Upper lobe of right lung (tissue), 1 donor: ENCODE results near the gene TIGAR. TPM values are rescaled to one million over a fixed set of nuclear protein-coding genes. Genes with fewer than 3 reads are reported as not detected.
A peak's percentile ranks its signal among the peaks of the same experiment; 100 is the strongest.

Experiments
- ATAC-seq: fragments of 200-7000 bp; cut with Tn5 transposase; one replicate; pipeline ENCODE4 v1.9.1; 2020; ENCODE audit warnings: mild to moderate bottlenecking, moderate library complexity
- DNase-seq: peaks from one replicate; pipeline ENCODE4 v3.0.0-alpha.2; 2020
- H3K27ac ChIP-seq: fragments of 200-600 bp; one replicate; pipeline ENCODE4 v1.8.0; 2022
- H3K27me3 ChIP-seq: fragments of 200-600 bp; one replicate; pipeline ENCODE4 v1.8.0; 2022; ENCODE audit warnings: mild to moderate bottlenecking
- H3K36me3 ChIP-seq: fragments of 200-600 bp; one replicate; pipeline ENCODE4 v1.8.0; 2022
- H3K4me1 ChIP-seq: fragments of 200-600 bp; one replicate; pipeline ENCODE4 v1.8.0; 2022
- H3K4me3 ChIP-seq: fragments of 200-600 bp; one replicate; pipeline ENCODE4 v1.8.0; 2022; ENCODE audit warnings: mild to moderate bottlenecking
- H3K9me3 ChIP-seq: fragments of 200-600 bp; one replicate; pipeline ENCODE4 v1.8.0; 2022
- CTCF ChIP-seq: fragments of 200-600 bp; IDR thresholded peaks from one replicate; pipeline ENCODE4 v1.8.0; 2022; ENCODE audit warnings: antibody characterized with exemption
- intact Hi-C: fragments of 100-400 bp; cut with DNase I; formaldehyde crosslinking; loops from one replicate; pipeline ENCODE4 v1.11.0; 2022
- long read RNA-seq: library from polyadenylated mRNA; unstranded; transcript quantifications from one replicate; pipeline ENCODE4 v2.0.0, GENCODE V29; 2021
- total RNA-seq: library from RNA; stranded (reverse); fragmentation: NEBNext Ultra II Directional; extraction: Animal tissue kit (Norgen Biotek cat#: 25700); gene quantifications from one replicate; pipeline ENCODE4 v1.2.1, GENCODE V29; 2021
- donor health status: DM: no; HTN: yes; CAD: no; lungs with severe emphysema.

TIGAR gene
- total RNA-seq = 20.0 TPM
- long read RNA-seq, transcript TIGAR-201 (6 exons, 2,782 nt) = major isoform, 11 of 12 reads
- long read RNA-seq, partial matches to known transcripts = 0 of 12 reads
- long read RNA-seq, other reads (novel, unspliced or antisense) = 1 of 12 reads

GRCh38 chr12:4320853-4321701 lies at the start of gene TIGAR:
TIGAR (plus strand) TSS chr12:4321213; CDS start chr12:4321272, 59 bp downstream.
- no peaks in the 10 kb centered on the region for H3K36me3 ChIP-seq
- peak; percentile 99 for ATAC-seq
- intact Hi-C loops = no loop called here

GRCh38 chr12:4271717-4272423 lies 49.1 kb upstream of the TIGAR start:
- no peak for TF ChIP-seq CTCF
- peak; percentile 63 for ATAC-seq
- peak; percentile 82 for DNase-seq
- Histone ChIP-seq H3K36me3 (no peaks in the 10 kb centered on the region), H3K4me3 (peak overlapping the region; percentile 77), H3K27me3 (peaks cover 41% of the 10 kb centered on the region), H3K4me1 (peaks cover 42% of the 10 kb centered on the region), H3K9me3 (no peaks in the 10 kb centered on the region), H3K27ac (peak overlapping the region; percentile 64)
- intact Hi-C loops = loop anchor here (10.0 kb wide), 1 partner anchor 387 kb away; no protein-coding TSS in a partner anchor

More at GRCh38 chr12:4320853-4321701, at the start of gene TIGAR:
- Histone ChIP-seq H3K4me3 (peak within 1 kb of the TSS; percentile 83), H3K27me3 (no peaks in the 10 kb centered on the region), H3K4me1 (peaks cover 13% of the 10 kb centered on the region), H3K27ac (peak within 1 kb of the TSS; percentile 89), H3K9me3 (no peaks in the 10 kb centered on the region)
- DNase-seq = peak; percentile 98
- TF ChIP-seq CTCF = no peak

GRCh38 chr12:4272424-4273272 lies 48.4 kb upstream of the TIGAR start:
- Histone ChIP-seq H3K36me3 (no peaks in the 10 kb centered on the region), H3K27me3 (peaks cover 41% of the 10 kb centered on the region), H3K27ac (peak overlapping the region; percentile 64), H3K4me1 (peaks cover 49% of the 10 kb centered on the region), H3K9me3 (no peaks in the 10 kb centered on the region), H3K4me3 (peak overlapping the region; percentile 77)
- intact Hi-C loops = loop anchor here (10.0 kb wide), 1 partner anchor 388 kb away; no protein-coding TSS in a partner anchor
- peak; percentile 76 for DNase-seq
- ATAC-seq = peak; percentile 0
- TF ChIP-seq CTCF = no peak

- no peak for TF ChIP-seq CTCF
- Histone ChIP-seq H3K9me3 (no peaks in the 10 kb centered on the region), H3K27me3 (peaks cover 41% of the 10 kb centered on the region), H3K27ac (peak overlapping the region; percentile 64), H3K4me3 (peak overlapping the region; percentile 77), H3K36me3 (no peaks in the 10 kb centered on the region), H3K4me1 (peaks cover 54% of the 10 kb centered on the region)
- intact Hi-C loops = loop anchor here (10.0 kb wide), 1 partner anchor 388 kb away; no protein-coding TSS in a partner anchor
- no peak for ATAC-seq
- no peak for DNase-seq
Observed at GRCh38 chr12:4273273-4273651, 47.8 kb upstream of the TIGAR start.
